ENCODE results near the gene UBTFL1. TPM values are rescaled to one million over a fixed set of nuclear protein-coding genes. Genes with fewer than 3 reads are reported as not detected.

Gene UBTFL1
- total RNA-seq, 1 donor from 2014 or later = not detected

GRCh38 chr11:90135016-90135415, 49.3 kb downstream of the UBTFL1 start:
- no peak for TF ChIP-seq CTCF (IDR thresholded peaks at IDR 0.05; ENCODE audit: borderline replicate concordance)
- no peaks in the 10 kb centered on the region for H3K36me3 ChIP-seq
- no peak for DNase-seq
- H3K4me3 ChIP-seq = peak overlapping the region; percentile 71
- peaks cover 15% of the 10 kb centered on the region for H3K27me3 ChIP-seq (ENCODE audit: low read depth)
- peak overlapping the region; percentile 60 for H3K27ac ChIP-seq (replicated peaks)
- no peaks in the 10 kb centered on the region for H3K9me3 ChIP-seq (replicated peaks)
- intact Hi-C loops (cut with micrococcal nuclease) = no loop called here
- H3K4me1 ChIP-seq = peaks cover 19% of the 10 kb centered on the region

Other genes starting within 250 kb of the UBTFL1 start
- not detected for gene TRIM64B, start 207.5 kb upstream of the UBTFL1 start, total RNA-seq
- not detected for gene TRIM49D1, start 163.7 kb upstream of the UBTFL1 start, total RNA-seq
- not detected for gene TRIM49D2, start 161.9 kb upstream of the UBTFL1 start, total RNA-seq
- not detected for gene TRIM64, start 119.9 kb upstream of the UBTFL1 start, total RNA-seq
- not detected for gene TRIM49C, start 54.8 kb upstream of the UBTFL1 start, total RNA-seq
- gene NAALAD2, start 48.7 kb downstream of the UBTFL1 start, total RNA-seq = 0.60 TPM
- gene CHORDC1, start 137.1 kb downstream of the UBTFL1 start, total RNA-seq = 41.4 TPM